Measurements from ENCODE around the gene NECTIN1. TPM values are rescaled to one million over a fixed set of nuclear protein-coding genes. Genes with fewer than 3 reads are reported as not detected.
A peak's percentile ranks its signal among the peaks of the same experiment; 100 is the strongest.

NECTIN1 gene
- total RNA-seq, 2 experiments from 2014 or later, result 5.8 to 14.3 TPM

- Histone ChIP-seq H4K20me1 (ENCODE audit: insufficient read depth, low read length) (no peaks in the 10 kb centered on the region), H3K27ac (ENCODE audit: low read depth, low read length, poor library complexity, severe bottlenecking) (no peak overlapping the region), H3K4me3 (ENCODE audit: low read depth, low read length, poor library complexity, severe bottlenecking) (no peak overlapping the region), H3K4me2 (ENCODE audit: low read length) (no peak overlapping the region), H3K79me2 (ENCODE audit: insufficient read depth, low read depth, low read length) (no peaks in the 10 kb centered on the region), H3K36me3 (ENCODE audit: insufficient read depth, low read length) (no peaks in the 10 kb centered on the region), H3K9me2 (ENCODE audit: insufficient read depth, low read length) (no peaks in the 10 kb centered on the region), H3K9me3 (ENCODE audit: low read length) (no peaks in the 10 kb centered on the region), H3K4me1 (ENCODE audit: insufficient read depth, low read length, poor library complexity, severe bottlenecking) (peaks cover 25% of the 10 kb centered on the region), H2AFZ (ENCODE audit: low read length) (peak overlapping the region; percentile 4; the same call in 1 of the 2 replicates)
- POLR2A ChIA-PET, result interaction anchor here (0.5 to 1.1 kb wide), 2 partner anchors 10 to 277 kb away, joined by 3 to 5 read pairs; no protein-coding TSS in a partner anchor
- DNase-seq (ENCODE audit: low spot score), result peak; percentile 30
- CTCF ChIA-PET (ENCODE audit: unreplicated experiment), result no interaction called here
- no peak for TF ChIP-seq EZH2phosphoT487 (IDR thresholded peaks at IDR 0.05; ENCODE audit: borderline replicate concordance, low read depth, low read length)
- TF ChIP-seq, protein P1, sequence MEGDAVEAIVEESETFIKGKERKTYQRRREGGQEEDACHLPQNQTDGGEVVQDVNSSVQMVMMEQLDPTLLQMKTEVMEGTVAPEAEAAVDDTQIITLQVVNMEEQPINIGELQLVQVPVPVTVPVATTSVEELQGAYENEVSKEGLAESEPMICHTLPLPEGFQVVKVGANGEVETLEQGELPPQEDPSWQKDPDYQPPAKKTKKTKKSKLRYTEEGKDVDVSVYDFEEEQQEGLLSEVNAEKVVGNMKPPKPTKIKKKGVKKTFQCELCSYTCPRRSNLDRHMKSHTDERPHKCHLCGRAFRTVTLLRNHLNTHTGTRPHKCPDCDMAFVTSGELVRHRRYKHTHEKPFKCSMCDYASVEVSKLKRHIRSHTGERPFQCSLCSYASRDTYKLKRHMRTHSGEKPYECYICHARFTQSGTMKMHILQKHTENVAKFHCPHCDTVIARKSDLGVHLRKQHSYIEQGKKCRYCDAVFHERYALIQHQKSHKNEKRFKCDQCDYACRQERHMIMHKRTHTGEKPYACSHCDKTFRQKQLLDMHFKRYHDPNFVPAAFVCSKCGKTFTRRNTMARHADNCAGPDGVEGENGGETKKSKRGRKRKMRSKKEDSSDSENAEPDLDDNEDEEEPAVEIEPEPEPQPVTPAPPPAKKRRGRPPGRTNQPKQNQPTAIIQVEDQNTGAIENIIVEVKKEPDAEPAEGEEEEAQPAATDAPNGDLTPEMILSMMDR (conservative IDR thresholded peaks at IDR 0.05; ENCODE audit: low read length), result no peak
- intact Hi-C loops (cut with micrococcal nuclease; ENCODE audit: unreplicated experiment), result no loop called here
- no TSS peak for BruUV-seq (replicated peaks)
These were observed 113.8 kb downstream of the NECTIN1 start for GRCh38 chr11:119615003-119615881.

DNA sequence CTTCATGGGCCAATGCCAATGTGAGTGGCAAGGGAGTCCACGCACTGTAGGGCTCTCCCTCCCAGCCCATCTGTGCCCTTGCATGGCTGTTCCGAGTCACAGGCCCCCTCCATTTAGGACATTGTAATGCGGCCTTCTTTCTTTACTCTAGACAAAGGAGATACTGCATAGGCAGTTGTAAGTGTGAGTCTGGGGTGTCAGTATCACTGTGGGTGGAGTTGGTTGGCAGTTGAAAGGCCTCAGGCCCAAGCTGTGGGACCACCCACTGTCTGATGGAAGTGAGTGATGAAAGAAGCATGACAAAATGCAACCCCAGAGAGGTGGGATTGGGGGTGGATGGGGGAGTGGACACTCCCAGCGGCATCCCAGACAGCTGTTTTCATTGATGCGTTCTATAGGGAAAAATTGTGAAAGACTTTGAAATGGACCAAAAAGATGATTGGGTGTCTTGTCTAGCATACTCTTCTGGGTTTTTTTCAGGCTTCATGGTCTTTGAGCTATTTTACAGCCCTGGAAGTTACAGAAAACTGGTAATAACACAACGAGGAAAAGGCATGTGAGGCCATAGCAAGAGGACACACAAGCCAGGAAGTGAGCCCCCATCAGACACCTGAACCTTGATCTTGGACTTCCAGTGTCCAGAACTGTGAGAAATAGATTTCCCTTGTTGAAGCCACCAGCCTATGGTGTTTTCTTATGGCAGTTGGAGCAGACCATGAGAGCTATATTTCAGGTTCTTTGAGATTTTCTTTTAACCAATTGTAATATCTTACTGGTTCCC, 114.6 kb downstream of the NECTIN1 start:
- Histone ChIP-seq H2AFZ (ENCODE audit: low read length) (no peak overlapping the region), H3K4me1 (ENCODE audit: insufficient read depth, low read length, poor library complexity, severe bottlenecking) (peaks cover 17% of the 10 kb centered on the region), H4K20me1 (ENCODE audit: insufficient read depth, low read length) (no peaks in the 10 kb centered on the region), H3K4me2 (ENCODE audit: low read length) (no peak overlapping the region), H3K27ac (ENCODE audit: low read depth, low read length, poor library complexity, severe bottlenecking) (no peak overlapping the region), H3K9me3 (ENCODE audit: low read length) (no peaks in the 10 kb centered on the region), H3K9me2 (ENCODE audit: insufficient read depth, low read length) (no peaks in the 10 kb centered on the region), H3K36me3 (ENCODE audit: insufficient read depth, low read length) (no peaks in the 10 kb centered on the region), H3K4me3 (ENCODE audit: low read depth, low read length, poor library complexity, severe bottlenecking) (no peak overlapping the region), H3K79me2 (ENCODE audit: insufficient read depth, low read depth, low read length) (no peaks in the 10 kb centered on the region)
- ChIA-PET POLR2A (interaction anchor here (1.1 kb wide), 1 partner anchor 11 kb away, joined by 5 read pairs; no protein-coding TSS in a partner anchor), CTCF (ENCODE audit: unreplicated experiment) (no interaction called here)
- no peak for DNase-seq (ENCODE audit: low spot score)
- intact Hi-C loops (cut with micrococcal nuclease; ENCODE audit: unreplicated experiment), result no loop called here
- TF ChIP-seq, protein P1 (conservative IDR thresholded peaks at IDR 0.05; ENCODE audit: low read length), result no peak
- no peak for TF ChIP-seq EZH2phosphoT487 (IDR thresholded peaks at IDR 0.05; ENCODE audit: borderline replicate concordance, low read depth, low read length)
- no TSS peak for BruUV-seq (replicated peaks)

Data from OCI-LY7 (cell line).